ENCODE results near the gene NCAM2.
"Not testable (repeated sequence)": the region's sequence is repeated elsewhere in the genome, so short reads cannot be mapped to it uniquely, and the experiment has no call there.

NCAM2 gene

GRCh38 chr21:21384977-21385376 lies 386.8 kb downstream of the NCAM2 start:
- DNase-seq (ENCODE audit: extremely low read depth, low read depth): no peak
- TF ChIP-seq CTCF (IDR thresholded peaks at IDR 0.05; ENCODE audit: low read depth, low read length): no peak

- DNase-seq (ENCODE audit: extremely low read depth, low read depth): no peak
- no peak for TF ChIP-seq CTCF (IDR thresholded peaks at IDR 0.05; ENCODE audit: low read depth, low read length)
These were observed 387.2 kb downstream of the NCAM2 start for GRCh38 chr21:21385404-21385803.

GRCh38 chr21:21387916-21388315 lies 389.7 kb downstream of the NCAM2 start:
- DNase-seq (ENCODE audit: extremely low read depth, low read depth): no peak
- no peak for TF ChIP-seq CTCF (IDR thresholded peaks at IDR 0.05; ENCODE audit: low read depth, low read length)

GRCh38 chr21:21394064-21394463 lies 395.9 kb downstream of the NCAM2 start:
- DNase-seq (ENCODE audit: extremely low read depth, low read depth): no peak

GRCh38 chr21:21396424-21396823 lies 398.2 kb downstream of the NCAM2 start:
- TF ChIP-seq CTCF (IDR thresholded peaks at IDR 0.05; ENCODE audit: low read depth, low read length): no peak
- DNase-seq (ENCODE audit: extremely low read depth, low read depth): no peak

More at GRCh38 chr21:21394064-21394463, 395.9 kb downstream of the NCAM2 start:
- no peak for TF ChIP-seq CTCF (IDR thresholded peaks at IDR 0.05; ENCODE audit: low read depth, low read length)

- TF ChIP-seq CTCF (IDR thresholded peaks at IDR 0.05; ENCODE audit: low read depth, low read length): no peak
- no peak for DNase-seq (ENCODE audit: extremely low read depth, low read depth)
These were observed 399.3 kb downstream of the NCAM2 start for GRCh38 chr21:21397464-21397863.

GRCh38 chr21:21401444-21401843 lies 403.2 kb downstream of the NCAM2 start:
- TF ChIP-seq CTCF (IDR thresholded peaks at IDR 0.05; ENCODE audit: low read depth, low read length): no peak
- no peak for DNase-seq (ENCODE audit: extremely low read depth, low read depth)

- not testable (repeated sequence) for DNase-seq (ENCODE audit: extremely low read depth, low read depth)
These were observed 404.0 kb downstream of the NCAM2 start for GRCh38 chr21:21402187-21402586.

GRCh38 chr21:21404261-21404660 lies 406.1 kb downstream of the NCAM2 start:
- not testable (repeated sequence) for DNase-seq (ENCODE audit: extremely low read depth, low read depth)

Measured in AG09319 (cell line).